Gastroesophageal sphincter (tissue), 3 donors: ENCODE results near the gene CLPTM1L.
"Not testable (repeated sequence)": the region's sequence is repeated elsewhere in the genome, so short reads cannot be mapped to it uniquely, and the experiment has no call there.

ENCODE experiments used
- CTCF ChIP-seq, 4 experiments: fragments of 200-600 bp in 2 of 4; fragments of 450-650 bp in 2 of 4; sonication (generic) in 1 of 4; IDR thresholded peaks; one replicate each; pipeline ENCODE4 v1.5.1; 2017 to 2019; ENCODE audit warnings: antibody characterized with exemption in 4 of 4, mild to moderate bottlenecking in 2 of 4, moderate library complexity in 2 of 4
- EP300 ChIP-seq: sonication (generic); formaldehyde crosslinking; IDR thresholded peaks from one replicate; pipeline ENCODE4 v1.6.1; 2017; ENCODE audit warnings: antibody characterized with exemption, mild to moderate bottlenecking
- POLR2A ChIP-seq, 2 donors: fragments of 450-650 bp; IDR thresholded peaks; one replicate each; pipeline ENCODE4 v1.6.1; 2017; ENCODE audit warnings: antibody characterized with exemption in 2 of 2, mild to moderate bottlenecking in 2 of 2, moderate library complexity in 1 of 2
- POLR2AphosphoS5 ChIP-seq: sonication (generic); formaldehyde crosslinking; IDR thresholded peaks from one replicate; pipeline ENCODE4 v1.6.1; 2017; ENCODE audit warnings: antibody characterized with exemption

- not testable (repeated sequence) for TF ChIP-seq CTCF (IDR thresholded peaks at IDR 0.05); POLR2A (IDR thresholded peaks at IDR 0.05); POLR2AphosphoS5; EP300
These were observed 5.1 kb downstream of the CLPTM1L start for GRCh38 chr5:1339818-1340210.
